Stimulated activated CD8-positive, alpha-beta memory T cell treated with anti-CD3 and anti-CD28 coated beads, Interleukin-12 subunit alpha, Interleukin-12 subunit beta, amount 100 ng/mL, for 24 hours (primary cell): ENCODE data around the gene NR1H4.
"Not testable (repeated sequence)": the region's sequence is repeated elsewhere in the genome, so short reads cannot be mapped to it uniquely, and the experiment has no call there.

Experiments
- DNase-seq: peaks from one replicate; pipeline ENCODE4 v3.0.0-alpha.2; 2020; ENCODE audit errors: extremely low read depth

Gene NR1H4

GRCh38 chr12:100566887-100567637 is 93.4 kb downstream of the NR1H4 start:
- DNase-seq = no peak

- DNase-seq = no peak
Measured at GRCh38 chr12:100567945-100568344, 94.3 kb downstream of the NR1H4 start.

- no peak for DNase-seq
Measured at GRCh38 chr12:100572184-100572583, 98.5 kb downstream of the NR1H4 start.

- DNase-seq = peak; percentile 23
Measured at GRCh38 chr12:100573292-100574186, 99.9 kb downstream of the NR1H4 start, which contains the start of gene GAS2L3. Gene GAS2L3 (plus strand): TSS chr12:100573684. CDS start chr12:100594905, 21,221 bp downstream.

- DNase-seq = no peak
Measured at GRCh38 chr12:100574187-100575074, 100.8 kb downstream of the NR1H4 start.

GRCh38 chr12:100576331-100577036 is 102.8 kb downstream of the NR1H4 start:
- DNase-seq = no peak

- DNase-seq = no peak
Measured at GRCh38 chr12:100578923-100579322, 105.3 kb downstream of the NR1H4 start.

GRCh38 chr12:100579844-100580243 is 106.2 kb downstream of the NR1H4 start:
- DNase-seq = no peak

GRCh38 chr12:100584256-100584655 is 110.6 kb downstream of the NR1H4 start:
- no peak for DNase-seq

- DNase-seq = no peak
Measured at GRCh38 chr12:100591979-100592378, 118.3 kb downstream of the NR1H4 start.

- no peak for DNase-seq
Measured at GRCh38 chr12:100593490-100593889, 119.8 kb downstream of the NR1H4 start.

- no peak for DNase-seq
Measured at GRCh38 chr12:100601626-100602025, 128.0 kb downstream of the NR1H4 start.

GRCh38 chr12:100602997-100603396 is 129.3 kb downstream of the NR1H4 start:
- DNase-seq = not testable (repeated sequence)

- no peak for DNase-seq
Measured at GRCh38 chr12:100608776-100609175, 135.1 kb downstream of the NR1H4 start.

- no peak for DNase-seq
Measured at GRCh38 chr12:100610666-100611430, 137.2 kb downstream of the NR1H4 start.

- DNase-seq = no peak
Measured at GRCh38 chr12:100612606-100613005, 138.9 kb downstream of the NR1H4 start.
